Neural progenitor cell (in vitro differentiated cells): ENCODE results near the gene TCERG1L.

Experiments
- EZH2 ChIP-seq: fragments of 200-600 bp; sonication (generic); IDR thresholded peaks from 2 replicates; pipeline ENCODE4 v1.6.1; 2017; ENCODE audit warnings: antibody characterized with exemption, mild to moderate bottlenecking, moderate library complexity
- EZH2phosphoT487 ChIP-seq: fragments of 200-600 bp; sonication (generic); IDR thresholded peaks from 2 replicates; pipeline ENCODE4 v1.6.1; 2017; ENCODE audit warnings: antibody characterized with exemption
- TF ChIP-seq, protein P1 (sequence below): fragments of 200-600 bp; sonication (generic); IDR thresholded peaks from 2 replicates; pipeline ENCODE4 v1.5.1; 2017; ENCODE audit warnings: antibody characterized with exemption, mild to moderate bottlenecking

DNA sequence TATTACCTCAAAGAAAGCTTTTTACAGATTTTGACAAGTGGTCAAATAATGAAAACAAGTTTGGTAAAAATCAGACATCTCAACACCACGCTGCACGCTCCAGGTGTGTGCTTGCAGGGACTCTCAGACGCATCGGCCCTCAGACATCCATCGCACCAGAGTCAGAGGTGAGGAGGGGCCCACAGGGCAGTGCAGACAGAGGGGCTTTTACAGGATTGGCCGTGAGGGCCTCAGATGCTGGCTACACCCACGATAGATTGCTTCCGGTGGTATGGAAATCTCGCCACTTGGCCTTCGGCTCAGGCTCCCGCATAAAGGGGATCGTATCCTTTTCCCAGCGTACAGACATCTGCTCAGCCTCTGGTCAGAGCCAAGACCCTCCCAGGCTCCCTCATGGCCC, 72.1 kb downstream of the TCERG1L start:
- TF ChIP-seq, protein P1, sequence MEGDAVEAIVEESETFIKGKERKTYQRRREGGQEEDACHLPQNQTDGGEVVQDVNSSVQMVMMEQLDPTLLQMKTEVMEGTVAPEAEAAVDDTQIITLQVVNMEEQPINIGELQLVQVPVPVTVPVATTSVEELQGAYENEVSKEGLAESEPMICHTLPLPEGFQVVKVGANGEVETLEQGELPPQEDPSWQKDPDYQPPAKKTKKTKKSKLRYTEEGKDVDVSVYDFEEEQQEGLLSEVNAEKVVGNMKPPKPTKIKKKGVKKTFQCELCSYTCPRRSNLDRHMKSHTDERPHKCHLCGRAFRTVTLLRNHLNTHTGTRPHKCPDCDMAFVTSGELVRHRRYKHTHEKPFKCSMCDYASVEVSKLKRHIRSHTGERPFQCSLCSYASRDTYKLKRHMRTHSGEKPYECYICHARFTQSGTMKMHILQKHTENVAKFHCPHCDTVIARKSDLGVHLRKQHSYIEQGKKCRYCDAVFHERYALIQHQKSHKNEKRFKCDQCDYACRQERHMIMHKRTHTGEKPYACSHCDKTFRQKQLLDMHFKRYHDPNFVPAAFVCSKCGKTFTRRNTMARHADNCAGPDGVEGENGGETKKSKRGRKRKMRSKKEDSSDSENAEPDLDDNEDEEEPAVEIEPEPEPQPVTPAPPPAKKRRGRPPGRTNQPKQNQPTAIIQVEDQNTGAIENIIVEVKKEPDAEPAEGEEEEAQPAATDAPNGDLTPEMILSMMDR: no peak
- TF ChIP-seq EZH2 (no peak), EZH2phosphoT487 (no peak)
